Osteoblast (primary cell): ENCODE measurements around the gene VPS13A. TPM values are rescaled to one million over a fixed set of nuclear protein-coding genes. Genes with fewer than 3 reads are reported as not detected.

Experiments
- DNase-seq: peaks from one replicate; pipeline ENCODE4 v3.0.0; 2011; ENCODE audit warnings: low spot score, mixed read lengths; ENCODE audit not compliant: insufficient read length; ENCODE audit errors: missing footprints
- H2AFZ ChIP-seq: 2 replicates; pipeline ENCODE4 v1.6.0; 2011; ENCODE audit warnings: mild to moderate bottlenecking, low read length
- H3K27ac ChIP-seq: 2 replicates; pipeline ENCODE4 v1.5.1; 2011; ENCODE audit warnings: mild to moderate bottlenecking, low read depth, low read length, moderate library complexity
- H3K27me3 ChIP-seq: 2 replicates; pipeline ENCODE4 v1.6.0; 2012; ENCODE audit warnings: mild to moderate bottlenecking, control low read depth, inconsistent platforms, low read length, moderate library complexity; ENCODE audit not compliant: insufficient read depth
- H3K36me3 ChIP-seq: 2 replicates; pipeline ENCODE4 v1.5.1; 2011; ENCODE audit warnings: mild to moderate bottlenecking, low read length, control low read depth, moderate library complexity; ENCODE audit not compliant: insufficient read depth
- H3K4me1 ChIP-seq: 2 replicates; pipeline ENCODE4 v1.5.1; 2011; ENCODE audit warnings: mild to moderate bottlenecking, low read length, control low read depth, moderate library complexity; ENCODE audit not compliant: insufficient read depth
- H3K4me2 ChIP-seq: 2 replicates; pipeline ENCODE4 v1.6.0; 2011; ENCODE audit warnings: mild to moderate bottlenecking, low read length; ENCODE audit not compliant: insufficient read depth
- H3K4me3 ChIP-seq: fragments of 200-600 bp; sonication (generic); 3 replicates; pipeline ENCODE4 v1.5.1; 2012; ENCODE audit warnings: mild to moderate bottlenecking, low read length, inconsistent platforms; ENCODE audit not compliant: insufficient read depth
- H3K79me2 ChIP-seq: 2 replicates; pipeline ENCODE4 v1.6.0; 2012; ENCODE audit warnings: mild to moderate bottlenecking, low read length, control low read depth, inconsistent platforms; ENCODE audit not compliant: insufficient read depth
- H3K9me3 ChIP-seq: 2 replicates; pipeline ENCODE4 v1.5.1; 2011; ENCODE audit warnings: low read depth, low read length, control low read depth
- H4K20me1 ChIP-seq: 2 replicates; pipeline ENCODE4 v1.6.0; 2012; ENCODE audit warnings: mild to moderate bottlenecking, low read length, control low read depth; ENCODE audit not compliant: insufficient read depth
- total RNA-seq: library from RNA; depleted of rRNA; stranded (reverse); fragments of >200 nt; gene quantifications from 2 replicates; pipeline ENCODE4 v1.2.3, GENCODE V29; 2012
- TF ChIP-seq, protein P1 (sequence below): IDR thresholded peaks from 2 replicates; pipeline ENCODE4 v1.5.1; 2011; ENCODE audit warnings: mild to moderate bottlenecking, low read depth, low read length, moderate library complexity; ENCODE audit errors: extremely low read depth

VPS13A gene
- total RNA-seq, 1 donor = 60.4 TPM

DNA sequence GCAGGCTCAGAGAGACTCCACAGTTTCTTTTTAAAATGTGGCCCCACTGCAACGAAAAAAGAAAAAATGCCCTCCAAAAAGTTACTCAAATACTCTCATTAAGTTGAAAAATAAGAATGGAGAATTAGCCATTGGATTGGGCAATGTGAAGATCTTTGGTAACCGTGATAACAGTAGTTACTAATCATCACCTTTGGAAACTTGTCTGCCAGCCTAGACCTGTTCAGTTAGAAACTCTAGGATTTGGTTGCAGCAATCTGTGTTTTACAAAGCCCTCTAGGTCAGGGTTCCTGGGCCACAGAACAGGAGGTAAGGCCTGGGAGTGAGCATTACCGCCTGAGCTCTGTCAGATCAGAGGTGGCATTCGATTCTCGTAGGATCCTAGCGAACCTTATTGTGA, 34.2 kb downstream of the VPS13A start:
- DNase-seq = no peak
- H3K27ac ChIP-seq = no peak overlapping the region
- H3K27me3 ChIP-seq = no peaks in the 10 kb centered on the region
- no peaks in the 10 kb centered on the region for H4K20me1 ChIP-seq
- no peak overlapping the region for H3K4me2 ChIP-seq
- H3K4me1 ChIP-seq = no peaks in the 10 kb centered on the region
- H3K36me3 ChIP-seq = peaks cover 4% of the 10 kb centered on the region
- TF ChIP-seq, protein P1, sequence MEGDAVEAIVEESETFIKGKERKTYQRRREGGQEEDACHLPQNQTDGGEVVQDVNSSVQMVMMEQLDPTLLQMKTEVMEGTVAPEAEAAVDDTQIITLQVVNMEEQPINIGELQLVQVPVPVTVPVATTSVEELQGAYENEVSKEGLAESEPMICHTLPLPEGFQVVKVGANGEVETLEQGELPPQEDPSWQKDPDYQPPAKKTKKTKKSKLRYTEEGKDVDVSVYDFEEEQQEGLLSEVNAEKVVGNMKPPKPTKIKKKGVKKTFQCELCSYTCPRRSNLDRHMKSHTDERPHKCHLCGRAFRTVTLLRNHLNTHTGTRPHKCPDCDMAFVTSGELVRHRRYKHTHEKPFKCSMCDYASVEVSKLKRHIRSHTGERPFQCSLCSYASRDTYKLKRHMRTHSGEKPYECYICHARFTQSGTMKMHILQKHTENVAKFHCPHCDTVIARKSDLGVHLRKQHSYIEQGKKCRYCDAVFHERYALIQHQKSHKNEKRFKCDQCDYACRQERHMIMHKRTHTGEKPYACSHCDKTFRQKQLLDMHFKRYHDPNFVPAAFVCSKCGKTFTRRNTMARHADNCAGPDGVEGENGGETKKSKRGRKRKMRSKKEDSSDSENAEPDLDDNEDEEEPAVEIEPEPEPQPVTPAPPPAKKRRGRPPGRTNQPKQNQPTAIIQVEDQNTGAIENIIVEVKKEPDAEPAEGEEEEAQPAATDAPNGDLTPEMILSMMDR = no peak
- no peak overlapping the region for H2AFZ ChIP-seq
- H3K4me3 ChIP-seq = no peak overlapping the region
- no peaks in the 10 kb centered on the region for H3K9me3 ChIP-seq
- no peaks in the 10 kb centered on the region for H3K79me2 ChIP-seq

DNA sequence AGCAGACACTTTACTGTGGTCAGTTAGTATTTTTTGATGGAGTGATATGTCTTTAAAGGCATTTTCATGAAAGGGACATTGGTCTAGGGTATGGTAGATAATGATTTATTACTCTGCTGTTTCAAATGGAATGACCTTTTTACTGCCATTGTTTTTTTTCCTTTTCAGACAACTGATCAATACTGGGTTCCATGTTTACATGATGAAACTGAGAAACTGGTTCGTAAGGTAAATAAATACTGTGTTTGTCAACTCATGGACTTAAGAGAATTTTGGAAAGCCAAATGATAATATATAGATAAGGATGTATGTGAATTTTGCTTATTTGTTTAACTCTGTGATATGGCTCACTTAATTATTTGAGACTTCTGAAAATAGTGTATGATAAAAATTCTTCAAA, 35.5 kb downstream of the VPS13A start:
- Histone ChIP-seq H3K4me2 (no peak overlapping the region), H3K4me1 (no peaks in the 10 kb centered on the region), H4K20me1 (no peaks in the 10 kb centered on the region), H3K27ac (no peak overlapping the region), H2AFZ (no peak overlapping the region), H3K79me2 (no peaks in the 10 kb centered on the region), H3K9me3 (no peaks in the 10 kb centered on the region), H3K27me3 (no peaks in the 10 kb centered on the region), H3K4me3 (no peak overlapping the region), H3K36me3 (peaks cover 4% of the 10 kb centered on the region)
- TF ChIP-seq, protein P1 = no peak
- DNase-seq = no peak

DNA sequence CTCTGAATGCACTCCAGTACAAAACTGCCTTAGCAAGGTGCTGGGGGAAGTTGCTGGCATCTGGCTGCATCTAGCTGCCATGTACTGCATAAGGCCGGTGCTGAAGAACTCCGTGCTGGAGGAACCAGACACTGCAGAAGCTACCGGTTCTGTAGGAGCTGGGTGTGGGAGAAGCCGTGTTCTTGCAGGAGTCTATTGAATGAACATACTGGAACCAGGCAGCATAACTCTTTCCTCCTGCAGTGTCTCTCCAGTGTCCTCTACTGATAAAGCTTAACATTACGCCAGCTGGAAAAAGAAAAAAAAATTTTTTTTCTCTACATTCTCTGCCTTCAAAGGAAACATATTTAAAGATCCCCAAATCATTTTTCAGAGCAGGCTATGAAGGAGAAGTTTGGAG, 38.5 kb downstream of the VPS13A start:
- Histone ChIP-seq H3K79me2 (no peaks in the 10 kb centered on the region), H3K9me3 (no peaks in the 10 kb centered on the region), H3K36me3 (peaks cover 4% of the 10 kb centered on the region), H3K4me1 (peaks cover 10% of the 10 kb centered on the region), H3K27ac (no peak overlapping the region), H3K27me3 (no peaks in the 10 kb centered on the region), H2AFZ (no peak overlapping the region), H3K4me2 (no peak overlapping the region), H3K4me3 (no peak overlapping the region), H4K20me1 (peaks cover 7% of the 10 kb centered on the region)
- TF ChIP-seq, protein P1 = peak; percentile 44
- no peak for DNase-seq

DNA sequence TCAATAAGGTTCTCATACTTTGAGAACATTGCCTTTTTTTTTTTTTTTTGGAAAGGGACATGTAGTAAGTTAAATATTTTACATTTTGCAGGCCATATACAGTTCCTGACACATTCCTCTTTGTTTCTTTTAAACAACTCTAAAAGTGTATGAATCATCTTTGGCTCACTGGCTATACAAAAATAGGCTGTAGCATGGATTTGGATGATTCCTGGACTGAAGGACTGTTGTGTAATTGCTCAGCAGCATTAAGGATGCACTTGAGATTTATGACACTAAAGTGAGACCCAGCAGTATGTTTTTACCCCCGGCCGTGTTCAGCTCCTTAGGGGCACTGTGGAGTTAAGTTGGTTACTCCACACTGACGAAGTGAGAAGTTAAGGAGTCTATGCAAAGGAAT, 41.3 kb downstream of the VPS13A start:
- TF ChIP-seq, protein P1 = no peak
- H3K79me2 ChIP-seq = no peaks in the 10 kb centered on the region
- H3K4me1 ChIP-seq = peaks cover 10% of the 10 kb centered on the region
- peak overlapping the region; percentile 15 for H3K4me2 ChIP-seq
- H3K9me3 ChIP-seq = no peaks in the 10 kb centered on the region
- no peaks in the 10 kb centered on the region for H3K27me3 ChIP-seq
- H3K27ac ChIP-seq = peak overlapping the region; percentile 33
- H3K4me3 ChIP-seq = peak overlapping the region; percentile 11
- peaks cover 7% of the 10 kb centered on the region for H4K20me1 ChIP-seq
- H3K36me3 ChIP-seq = no peaks in the 10 kb centered on the region
- H2AFZ ChIP-seq = no peak overlapping the region
- DNase-seq = peak; percentile 37
